GM12864 (cell line): Measurements from ENCODE around the gene RBMS3.

ENCODE experiments used
- DNase-seq: peaks from one replicate; pipeline ENCODE4 v3.0.0-alpha.2; 2011; ENCODE audit warnings: low read depth
- H3K4me3 ChIP-seq: 2 replicates; pipeline ENCODE4 v1.5.1; 2011; ENCODE audit warnings: mild to moderate bottlenecking, low read depth, low read length, control low read depth
- TF ChIP-seq, protein P1 (sequence below): IDR thresholded peaks from 2 replicates; pipeline ENCODE4 v1.5.1; 2011; ENCODE audit warnings: low read depth, mild to moderate bottlenecking, moderate library complexity, low read length, control low read depth, inconsistent platforms; ENCODE audit errors: missing control alignments

Gene RBMS3

DNA sequence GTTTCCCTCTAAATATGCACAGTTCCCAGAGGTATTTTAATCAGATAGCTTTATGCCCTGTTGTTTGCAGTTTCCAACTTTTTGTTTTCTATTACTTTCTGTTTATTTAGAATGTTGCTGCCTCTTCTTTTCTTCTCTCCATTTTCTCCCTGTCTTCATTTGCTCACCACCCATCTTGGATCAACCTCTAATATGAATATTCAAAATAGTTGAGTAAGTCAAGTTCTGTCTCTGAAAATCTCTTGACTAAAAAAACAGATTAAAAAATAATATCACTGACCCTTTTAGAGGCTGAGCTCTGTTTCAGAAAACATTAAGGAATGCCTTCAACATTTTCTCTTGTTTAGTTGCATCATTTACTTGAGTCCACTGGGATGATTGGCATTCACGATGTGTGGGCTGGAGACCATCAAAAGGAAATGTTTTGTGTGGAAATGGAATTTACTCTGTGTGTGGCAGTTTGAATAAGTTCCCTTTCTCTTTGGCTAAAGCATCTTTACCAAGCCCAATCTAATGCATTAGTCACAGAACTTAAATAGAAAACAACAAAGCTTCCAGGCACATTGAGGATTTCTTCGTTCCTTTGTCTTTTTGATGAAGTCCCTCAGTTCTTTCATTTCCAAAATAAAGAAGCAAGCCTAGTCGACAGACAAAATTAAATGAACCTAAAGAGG, 691.6 kb downstream of the RBMS3 start:
- TF ChIP-seq, protein P1, sequence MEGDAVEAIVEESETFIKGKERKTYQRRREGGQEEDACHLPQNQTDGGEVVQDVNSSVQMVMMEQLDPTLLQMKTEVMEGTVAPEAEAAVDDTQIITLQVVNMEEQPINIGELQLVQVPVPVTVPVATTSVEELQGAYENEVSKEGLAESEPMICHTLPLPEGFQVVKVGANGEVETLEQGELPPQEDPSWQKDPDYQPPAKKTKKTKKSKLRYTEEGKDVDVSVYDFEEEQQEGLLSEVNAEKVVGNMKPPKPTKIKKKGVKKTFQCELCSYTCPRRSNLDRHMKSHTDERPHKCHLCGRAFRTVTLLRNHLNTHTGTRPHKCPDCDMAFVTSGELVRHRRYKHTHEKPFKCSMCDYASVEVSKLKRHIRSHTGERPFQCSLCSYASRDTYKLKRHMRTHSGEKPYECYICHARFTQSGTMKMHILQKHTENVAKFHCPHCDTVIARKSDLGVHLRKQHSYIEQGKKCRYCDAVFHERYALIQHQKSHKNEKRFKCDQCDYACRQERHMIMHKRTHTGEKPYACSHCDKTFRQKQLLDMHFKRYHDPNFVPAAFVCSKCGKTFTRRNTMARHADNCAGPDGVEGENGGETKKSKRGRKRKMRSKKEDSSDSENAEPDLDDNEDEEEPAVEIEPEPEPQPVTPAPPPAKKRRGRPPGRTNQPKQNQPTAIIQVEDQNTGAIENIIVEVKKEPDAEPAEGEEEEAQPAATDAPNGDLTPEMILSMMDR: no peak
- no peak for DNase-seq
- no peak overlapping the region for H3K4me3 ChIP-seq

DNA sequence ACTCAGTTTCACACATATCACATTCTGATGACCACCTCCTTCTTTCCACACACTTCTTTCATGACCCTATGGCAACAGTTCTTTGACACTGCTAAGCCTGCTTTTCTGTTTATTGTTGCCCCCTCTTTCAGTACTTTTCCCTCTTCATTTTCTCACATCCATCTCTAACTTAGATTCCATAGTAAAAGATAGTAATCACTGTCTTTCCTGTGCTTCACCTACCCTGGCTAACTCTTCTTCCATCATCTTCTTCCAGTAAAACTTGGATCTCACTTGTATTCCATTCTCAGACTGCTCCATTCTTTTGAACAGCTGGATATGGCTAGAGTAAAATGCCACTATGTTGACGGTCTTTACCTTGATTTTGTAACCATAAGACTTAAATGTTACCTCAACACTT, 692.9 kb downstream of the RBMS3 start:
- TF ChIP-seq, protein P1: no peak
- H3K4me3 ChIP-seq: no peak overlapping the region

DNA sequence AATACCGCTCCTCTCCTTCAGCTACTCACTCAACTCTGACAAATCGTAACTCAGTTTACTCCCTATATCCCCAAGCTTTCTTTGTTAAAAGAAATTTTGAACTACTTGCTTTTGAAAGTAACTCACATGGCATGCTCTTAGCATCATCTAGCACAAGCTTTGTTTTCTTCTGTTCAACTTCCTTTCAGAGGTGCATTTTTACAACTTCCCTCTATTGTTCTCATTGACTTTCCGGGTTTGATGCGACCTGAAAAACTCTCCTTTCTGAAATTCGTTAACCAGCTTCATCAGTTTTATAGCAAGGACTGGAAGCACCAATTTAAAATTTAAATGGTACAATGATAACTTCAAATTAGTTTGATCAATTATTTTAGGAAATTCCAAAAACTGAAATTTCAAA, 696.0 kb downstream of the RBMS3 start:
- TF ChIP-seq, protein P1: no peak
- DNase-seq: no peak
- no peak overlapping the region for H3K4me3 ChIP-seq

More for the DNA sequence above, 692.9 kb downstream of the RBMS3 start:
- DNase-seq: no peak

DNA sequence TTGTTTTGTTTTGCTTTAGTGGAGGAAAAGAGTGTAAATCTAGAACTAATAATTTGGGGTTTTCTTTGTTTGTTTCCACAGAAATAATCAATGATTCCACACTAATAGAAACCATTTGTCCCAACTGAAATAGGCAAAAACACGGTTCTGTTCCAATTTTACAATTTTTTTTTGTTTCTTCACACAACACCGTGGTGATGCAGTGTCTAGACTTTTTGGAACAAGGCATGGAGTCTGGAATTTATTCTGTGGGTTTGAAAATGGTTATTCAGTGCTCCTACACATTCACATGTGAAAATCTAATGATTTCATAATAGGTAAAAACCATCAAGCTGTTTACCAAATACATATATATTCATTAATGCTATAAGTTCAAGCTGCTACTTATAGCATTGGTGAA, 696.5 kb downstream of the RBMS3 start:
- no peak for DNase-seq
- H3K4me3 ChIP-seq: no peak overlapping the region
- TF ChIP-seq, protein P1: no peak

DNA sequence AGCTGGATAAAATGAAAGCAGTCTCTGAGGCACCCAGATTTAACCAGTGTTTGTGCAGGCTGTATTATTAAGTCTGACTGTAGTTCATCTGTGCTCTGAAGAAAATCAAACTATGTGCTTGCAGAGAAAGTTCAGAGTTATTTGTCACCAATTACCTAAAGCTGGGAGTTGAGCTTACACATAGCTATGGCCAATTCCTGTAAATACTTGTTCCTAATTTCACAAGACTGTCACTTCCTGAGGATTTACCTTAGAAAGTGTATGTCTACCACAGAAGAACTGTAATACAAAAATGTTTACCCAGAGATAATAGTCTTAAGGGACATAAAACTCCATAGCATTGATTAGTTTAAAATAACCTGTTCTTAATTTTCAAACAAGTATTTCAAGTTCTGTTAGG, 697.2 kb downstream of the RBMS3 start:
- DNase-seq: no peak
- TF ChIP-seq, protein P1: no peak
- no peak overlapping the region for H3K4me3 ChIP-seq

DNA sequence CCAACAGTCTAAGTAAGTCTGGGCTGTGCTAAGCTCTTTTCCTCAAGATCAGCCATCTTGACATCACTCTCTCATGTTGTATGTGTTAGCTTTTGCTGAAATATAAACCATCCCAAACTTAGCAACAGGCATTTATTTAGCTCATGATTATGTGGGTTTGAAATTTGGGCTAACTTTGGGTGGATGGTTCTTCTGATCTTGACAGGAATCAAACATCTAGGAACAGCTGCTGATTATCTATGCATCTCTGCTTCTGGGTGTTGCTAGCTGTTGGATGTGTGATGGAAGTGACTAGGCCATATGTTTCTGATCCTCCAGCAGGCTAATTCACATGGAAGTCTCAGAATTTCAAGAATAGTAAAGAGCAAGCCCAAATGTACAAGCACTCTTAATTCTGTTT, 710.3 kb downstream of the RBMS3 start:
- TF ChIP-seq, protein P1: no peak
- no peak overlapping the region for H3K4me3 ChIP-seq
- no peak for DNase-seq

DNA sequence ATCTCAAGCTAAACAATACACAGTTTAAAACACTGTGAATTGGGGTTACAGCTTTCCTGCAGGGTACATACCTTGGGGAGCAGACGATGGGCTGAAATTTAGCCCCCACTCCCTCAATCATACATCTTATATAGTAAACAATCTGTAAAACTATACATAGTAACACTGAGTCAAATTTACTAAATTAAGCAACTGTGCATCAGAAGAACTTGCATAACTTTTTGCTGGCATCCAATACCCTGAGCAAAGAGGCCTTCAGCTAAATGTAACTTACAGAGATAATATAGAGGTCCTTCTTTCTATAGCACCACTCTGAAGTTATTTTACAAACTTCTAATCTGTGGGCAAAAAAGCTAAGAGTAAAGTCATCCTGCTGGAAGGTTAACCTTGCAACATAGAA, 721.9 kb downstream of the RBMS3 start:
- TF ChIP-seq, protein P1: no peak
- H3K4me3 ChIP-seq: no peak overlapping the region
- DNase-seq: no peak
